ENCODE results near the gene CHRNA4. TPM values are rescaled to one million over a fixed set of nuclear protein-coding genes. Genes with fewer than 3 reads are reported as not detected.

CHRNA4 gene
- total and polyA plus RNA-seq, 9 of the 15 experiments (the other 6 are each of a cell fraction or from before 2014, with no cell fraction given): not detected

DNA sequence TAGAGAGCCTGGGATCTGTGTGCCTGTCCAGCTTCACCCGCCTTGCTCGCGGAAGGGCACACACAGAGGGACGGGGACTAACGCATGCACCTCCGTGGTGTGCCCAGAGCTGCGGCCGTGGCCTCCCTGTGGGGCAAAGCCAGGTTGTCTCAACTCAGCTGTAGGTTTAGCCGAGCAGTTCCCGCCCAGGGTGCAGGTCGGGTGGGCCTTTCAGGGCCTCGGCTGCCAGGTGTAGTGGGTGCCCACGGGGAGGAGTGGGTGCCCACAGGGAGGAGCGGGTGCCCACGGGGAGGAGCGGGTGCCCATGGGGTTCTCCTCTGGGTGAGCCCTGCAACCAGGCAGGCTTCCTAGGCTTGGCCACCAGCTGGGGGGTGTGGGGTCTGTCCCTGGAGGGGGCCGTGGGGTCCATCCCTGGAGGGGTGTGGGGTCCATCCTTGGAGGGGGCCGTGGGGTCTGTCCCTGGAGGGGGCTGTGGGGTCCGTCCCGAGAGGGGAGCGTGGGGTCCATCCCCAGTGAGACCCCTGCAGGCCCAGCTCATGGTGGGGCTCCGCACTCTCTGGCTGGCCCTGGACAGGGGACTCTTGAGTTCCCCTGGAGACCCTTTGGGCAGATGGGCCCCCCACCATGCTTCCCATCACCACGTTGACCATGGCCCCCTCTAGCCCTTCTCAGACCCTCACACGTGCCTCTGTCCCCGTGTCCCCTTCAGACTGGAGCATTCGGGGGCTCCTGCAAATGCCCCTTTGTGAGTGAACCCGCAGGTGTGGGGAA, 37.8 kb upstream of the CHRNA4 start:
- POLR2A ChIA-PET: interaction anchor here (0.5 to 0.6 kb wide), 3 partner anchors 148 to 471 kb away, joined by 3 to 4 read pairs (median 3); no protein-coding TSS in a partner anchor
- no peaks in the 10 kb centered on the region for H3K9me3 ChIP-seq (replicated peaks; ENCODE audit: control insufficient read depth, insufficient read depth, low read depth, low read length)
- no peak overlapping the region for H3K27ac ChIP-seq (ENCODE audit: extremely low read depth, low read depth, low read length)
- H3K36me3 ChIP-seq (ENCODE audit: control insufficient read depth, insufficient read depth, low read length): no peaks in the 10 kb centered on the region
- H3K4me3 ChIP-seq: no peak overlapping the region
- peaks cover 21% of the 10 kb centered on the region for H4K20me1 ChIP-seq (replicated peaks; ENCODE audit: control insufficient read depth, insufficient read depth, low read length)
- FAIRE-seq (no peak), ATAC-seq (no peak), DNase-seq (ENCODE audit: extremely low read depth in 1 of 4, low spot score in 3 of 4) (no peak)
- no peaks in the 10 kb centered on the region for H3K9me1 ChIP-seq (ENCODE audit: control insufficient read depth, insufficient read depth, low read length)
- H3K4me2 ChIP-seq (ENCODE audit: insufficient read depth, low read length): no peak overlapping the region
- H3K4me1 ChIP-seq (replicated peaks in 1 of 2; ENCODE audit: control insufficient read depth in 2 of 2, insufficient read depth in 2 of 2, low read length in 2 of 2): peaks cover 0 to 23% of the 10 kb centered on the region in 2 experiments; a peak in 2 of 5 replicates
- no peak overlapping the region for H2AFZ ChIP-seq (ENCODE audit: low read depth, low read length)
- no peak overlapping the region for H3K9ac ChIP-seq (ENCODE audit: insufficient read depth in 1 of 2, low read depth in 2 of 2, low read length in 2 of 2)
- CTCF ChIA-PET (ENCODE audit: low intra/inter-chr PET ratio): no interaction called here
- 2% methylated on average over 21 of the region's 27 CpGs for WGBS (ENCODE audit: insufficient coverage, low coverage, missing lambda C conversion rate)
- intact Hi-C loops (cut with micrococcal nuclease) (no loop called here), in situ Hi-C loops (cut with MboI) (no loop called here)
- peaks cover 11 to 78% of the 10 kb centered on the region in 2 experiments; a peak in 4 of 5 replicates for H3K27me3 ChIP-seq (ENCODE audit: control insufficient read depth in 2 of 2, insufficient read depth in 2 of 2, low read length in 2 of 2)
- no peaks in the 10 kb centered on the region for H3K79me2 ChIP-seq (ENCODE audit: control insufficient read depth, insufficient read depth, low read length)
- BruUV-seq (replicated peaks): no TSS peak
- TF ChIP-seq SMARCA4 (IDR thresholded peaks at IDR 0.05) (no peak), MCM5 (IDR thresholded peaks at IDR 0.05; ENCODE audit: low read depth) (no peak), ZNF444 (CRISPR knock-in tag; IDR thresholded peaks at IDR 0.05) (no peak), TAF7 (tag; IDR thresholded peaks at IDR 0.05) (no peak), GTF2A2 (tag; IDR thresholded peaks at IDR 0.05) (no peak), CCNT2 (IDR thresholded peaks at IDR 0.05; ENCODE audit: borderline replicate concordance, extremely low read depth, insufficient read length, low read depth, low read length) (no peak), SIRT6 (IDR thresholded peaks at IDR 0.05; ENCODE audit: low read depth, low read length) (no peak), SMAD1 (IDR thresholded peaks at IDR 0.05; ENCODE audit: low read depth, low read length, partially characterized antibody) (no peak), FOS (IDR thresholded peaks at IDR 0.05; ENCODE audit: extremely low read depth, insufficient read length) (no peak), NCOR1 (IDR thresholded peaks at IDR 0.05) (no peak), CBFB (CRISPR knock-in tag; IDR thresholded peaks at IDR 0.05) (no peak), ZNF57 (CRISPR knock-in tag; IDR thresholded peaks at IDR 0.05) (no peak)
- TF ChIP-seq, protein P1, sequence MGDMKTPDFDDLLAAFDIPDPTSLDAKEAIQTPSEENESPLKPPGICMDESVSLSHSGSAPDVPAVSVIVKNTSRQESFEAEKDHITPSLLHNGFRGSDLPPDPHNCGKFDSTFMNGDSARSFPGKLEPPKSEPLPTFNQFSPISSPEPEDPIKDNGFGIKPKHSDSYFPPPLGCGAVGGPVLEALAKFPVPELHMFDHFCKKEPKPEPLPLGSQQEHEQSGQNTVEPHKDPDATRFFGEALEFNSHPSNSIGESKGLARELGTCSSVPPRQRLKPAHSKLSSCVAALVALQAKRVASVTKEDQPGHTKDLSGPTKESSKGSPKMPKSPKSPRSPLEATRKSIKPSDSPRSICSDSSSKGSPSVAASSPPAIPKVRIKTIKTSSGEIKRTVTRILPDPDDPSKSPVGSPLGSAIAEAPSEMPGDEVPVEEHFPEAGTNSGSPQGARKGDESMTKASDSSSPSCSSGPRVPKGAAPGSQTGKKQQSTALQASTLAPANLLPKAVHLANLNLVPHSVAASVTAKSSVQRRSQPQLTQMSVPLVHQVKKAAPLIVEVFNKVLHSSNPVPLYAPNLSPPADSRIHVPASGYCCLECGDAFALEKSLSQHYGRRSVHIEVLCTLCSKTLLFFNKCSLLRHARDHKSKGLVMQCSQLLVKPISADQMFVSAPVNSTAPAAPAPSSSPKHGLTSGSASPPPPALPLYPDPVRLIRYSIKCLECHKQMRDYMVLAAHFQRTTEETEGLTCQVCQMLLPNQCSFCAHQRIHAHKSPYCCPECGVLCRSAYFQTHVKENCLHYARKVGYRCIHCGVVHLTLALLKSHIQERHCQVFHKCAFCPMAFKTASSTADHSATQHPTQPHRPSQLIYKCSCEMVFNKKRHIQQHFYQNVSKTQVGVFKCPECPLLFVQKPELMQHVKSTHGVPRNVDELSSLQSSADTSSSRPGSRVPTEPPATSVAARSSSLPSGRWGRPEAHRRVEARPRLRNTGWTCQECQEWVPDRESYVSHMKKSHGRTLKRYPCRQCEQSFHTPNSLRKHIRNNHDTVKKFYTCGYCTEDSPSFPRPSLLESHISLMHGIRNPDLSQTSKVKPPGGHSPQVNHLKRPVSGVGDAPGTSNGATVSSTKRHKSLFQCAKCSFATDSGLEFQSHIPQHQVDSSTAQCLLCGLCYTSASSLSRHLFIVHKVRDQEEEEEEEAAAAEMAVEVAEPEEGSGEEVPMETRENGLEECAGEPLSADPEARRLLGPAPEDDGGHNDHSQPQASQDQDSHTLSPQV (IDR thresholded peaks at IDR 0.05): no peak
- TF ChIP-seq, protein P2, sequence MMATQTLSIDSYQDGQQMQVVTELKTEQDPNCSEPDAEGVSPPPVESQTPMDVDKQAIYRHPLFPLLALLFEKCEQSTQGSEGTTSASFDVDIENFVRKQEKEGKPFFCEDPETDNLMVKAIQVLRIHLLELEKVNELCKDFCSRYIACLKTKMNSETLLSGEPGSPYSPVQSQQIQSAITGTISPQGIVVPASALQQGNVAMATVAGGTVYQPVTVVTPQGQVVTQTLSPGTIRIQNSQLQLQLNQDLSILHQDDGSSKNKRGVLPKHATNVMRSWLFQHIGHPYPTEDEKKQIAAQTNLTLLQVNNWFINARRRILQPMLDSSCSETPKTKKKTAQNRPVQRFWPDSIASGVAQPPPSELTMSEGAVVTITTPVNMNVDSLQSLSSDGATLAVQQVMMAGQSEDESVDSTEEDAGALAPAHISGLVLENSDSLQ (IDR thresholded peaks at IDR 0.05): no peak
- TF ChIP-seq, protein P3, sequence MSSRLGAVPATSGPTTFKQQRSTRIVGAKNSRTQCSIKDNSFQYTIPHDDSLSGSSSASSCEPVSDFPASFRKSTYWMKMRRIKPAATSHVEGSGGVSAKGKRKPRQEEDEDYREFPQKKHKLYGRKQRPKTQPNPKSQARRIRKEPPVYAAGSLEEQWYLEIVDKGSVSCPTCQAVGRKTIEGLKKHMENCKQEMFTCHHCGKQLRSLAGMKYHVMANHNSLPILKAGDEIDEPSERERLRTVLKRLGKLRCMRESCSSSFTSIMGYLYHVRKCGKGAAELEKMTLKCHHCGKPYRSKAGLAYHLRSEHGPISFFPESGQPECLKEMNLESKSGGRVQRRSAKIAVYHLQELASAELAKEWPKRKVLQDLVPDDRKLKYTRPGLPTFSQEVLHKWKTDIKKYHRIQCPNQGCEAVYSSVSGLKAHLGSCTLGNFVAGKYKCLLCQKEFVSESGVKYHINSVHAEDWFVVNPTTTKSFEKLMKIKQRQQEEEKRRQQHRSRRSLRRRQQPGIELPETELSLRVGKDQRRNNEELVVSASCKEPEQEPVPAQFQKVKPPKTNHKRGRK (tag; IDR thresholded peaks at IDR 0.05): no peak

Data from K562 (cell line).